CD4-positive, alpha-beta T cell treated with Interleukin-4 for 4 hours (primary cell): ENCODE results near the gene GALK1.

Experiments
- DNase-seq: peaks from one replicate; pipeline ENCODE4 v3.0.0-alpha.2; 2020

GALK1 gene

GRCh38 chr17:75748706-75749105 lies 16.3 kb downstream of the GALK1 start:
- DNase-seq = no peak

DNA sequence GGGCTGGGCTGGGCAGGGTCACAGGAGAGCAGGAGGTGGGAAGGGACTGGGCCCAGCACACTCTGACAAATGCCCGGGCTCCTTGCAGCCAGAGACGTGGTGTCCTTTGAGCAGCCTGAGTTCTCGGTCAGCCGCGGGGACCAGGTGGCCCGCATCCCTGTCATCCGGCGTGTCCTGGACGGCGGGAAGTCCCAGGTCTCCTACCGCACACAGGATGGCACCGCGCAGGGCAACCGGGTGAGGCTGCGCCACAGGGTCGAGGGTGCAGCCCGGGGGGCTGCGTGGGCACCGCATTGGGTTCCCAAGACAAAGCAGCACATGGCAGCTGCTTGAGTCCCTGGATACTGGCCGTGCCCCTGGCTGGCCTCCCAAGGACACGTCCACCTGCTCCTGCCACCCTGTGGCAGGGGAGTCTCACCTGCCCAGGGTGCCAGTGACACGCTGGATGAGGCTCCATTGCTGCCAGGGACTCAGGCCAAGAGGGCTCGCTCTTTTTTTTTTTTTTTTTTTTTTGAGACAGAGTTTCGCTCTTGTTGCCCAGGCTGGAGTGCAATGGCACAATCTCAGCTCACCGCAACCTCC lies 21.3 kb downstream of the GALK1 start:
- DNase-seq = no peak

DNA sequence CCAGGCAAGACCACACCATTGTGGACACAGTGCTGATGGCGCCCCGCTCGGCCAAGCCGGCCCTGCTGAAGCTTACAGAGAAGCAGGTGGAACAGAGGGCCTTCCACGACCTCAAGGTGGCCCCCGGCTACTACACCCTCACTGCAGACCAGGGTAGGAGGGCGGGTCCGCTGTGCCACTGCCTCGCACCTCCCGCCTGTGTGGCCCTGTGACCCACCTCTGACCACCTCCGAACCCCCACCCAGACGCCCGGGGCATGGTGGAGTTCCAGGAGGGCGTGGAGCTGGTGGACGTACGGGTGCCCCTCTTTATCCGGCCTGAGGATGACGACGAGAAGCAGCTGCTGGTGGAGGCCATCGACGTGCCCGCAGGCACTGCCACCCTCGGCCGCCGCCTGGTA lies 22.7 kb downstream of the GALK1 start:
- no peak for DNase-seq

GRCh38 chr17:75740631-75741077 lies 24.3 kb downstream of the GALK1 start:
- DNase-seq = no peak

GRCh38 chr17:75740215-75740614 lies 24.8 kb downstream of the GALK1 start:
- no peak for DNase-seq

DNA sequence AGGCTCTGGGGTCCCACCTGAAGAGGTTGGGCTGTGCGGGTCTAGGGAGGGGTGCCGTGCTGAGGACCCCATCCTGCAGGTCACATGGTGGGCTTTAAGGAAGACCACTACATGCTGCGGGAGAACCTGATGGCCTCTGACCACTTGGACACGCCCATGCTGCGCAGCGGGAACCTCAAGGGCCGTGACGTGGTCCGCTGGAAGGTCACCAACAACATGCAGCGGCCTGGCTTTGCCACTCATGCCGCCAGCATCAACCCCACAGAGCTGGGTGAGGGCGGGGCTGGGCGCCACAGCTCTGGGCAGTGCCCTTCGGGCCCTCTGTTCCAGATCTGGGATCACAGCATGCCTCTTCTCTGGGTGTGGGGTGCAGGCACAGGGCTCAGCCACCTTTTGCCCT lies 25.2 kb downstream of the GALK1 start:
- no peak for DNase-seq

DNA sequence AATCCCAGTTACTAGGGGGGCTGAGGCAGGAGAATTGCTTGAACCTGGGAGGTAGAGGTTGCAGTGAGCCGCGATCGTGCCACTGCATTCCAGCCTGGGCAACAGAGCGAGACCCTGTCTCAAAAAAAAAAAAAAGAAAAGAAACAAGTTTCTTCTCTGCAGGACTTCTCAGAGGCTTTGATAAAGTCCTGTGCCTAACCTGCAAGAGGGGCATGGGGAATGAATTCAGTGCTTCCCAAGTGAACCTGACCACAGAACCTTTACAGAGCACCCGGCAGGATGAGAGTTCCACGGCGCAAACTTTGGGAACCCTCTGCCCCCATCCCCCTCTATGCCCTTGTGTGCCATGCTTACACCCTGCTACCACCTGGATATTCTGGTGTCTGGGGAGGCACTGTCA lies 25.8 kb downstream of the GALK1 start:
- no peak for DNase-seq

DNA sequence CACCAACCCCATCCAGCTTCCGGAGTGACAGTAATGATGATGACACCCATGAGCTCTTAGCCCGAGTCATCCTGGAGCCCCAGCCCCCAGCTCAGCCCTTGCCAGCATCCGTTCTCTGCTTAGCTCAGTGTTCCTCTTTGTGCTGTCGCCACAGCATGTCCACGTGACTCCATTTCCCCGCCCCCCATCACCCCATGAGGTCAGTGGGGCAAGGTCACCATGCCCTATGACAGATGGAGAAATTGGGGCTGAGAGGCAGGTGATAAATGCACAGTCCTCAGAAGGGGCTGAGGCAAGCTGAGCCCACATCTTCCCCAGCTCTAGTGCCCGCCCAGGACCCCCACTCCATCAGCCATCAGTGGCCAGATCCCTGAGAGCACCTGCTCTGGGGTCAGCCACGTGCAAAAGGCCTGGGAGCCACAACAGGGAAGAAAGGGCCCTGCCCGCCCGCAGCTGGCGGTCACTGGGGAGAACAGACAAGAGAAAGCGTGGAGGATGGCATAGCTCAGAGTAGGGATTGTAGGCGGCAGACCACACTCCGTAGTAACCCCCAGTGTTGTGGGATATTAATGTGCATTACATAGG lies 26.7 kb downstream of the GALK1 start:
- no peak for DNase-seq

DNA sequence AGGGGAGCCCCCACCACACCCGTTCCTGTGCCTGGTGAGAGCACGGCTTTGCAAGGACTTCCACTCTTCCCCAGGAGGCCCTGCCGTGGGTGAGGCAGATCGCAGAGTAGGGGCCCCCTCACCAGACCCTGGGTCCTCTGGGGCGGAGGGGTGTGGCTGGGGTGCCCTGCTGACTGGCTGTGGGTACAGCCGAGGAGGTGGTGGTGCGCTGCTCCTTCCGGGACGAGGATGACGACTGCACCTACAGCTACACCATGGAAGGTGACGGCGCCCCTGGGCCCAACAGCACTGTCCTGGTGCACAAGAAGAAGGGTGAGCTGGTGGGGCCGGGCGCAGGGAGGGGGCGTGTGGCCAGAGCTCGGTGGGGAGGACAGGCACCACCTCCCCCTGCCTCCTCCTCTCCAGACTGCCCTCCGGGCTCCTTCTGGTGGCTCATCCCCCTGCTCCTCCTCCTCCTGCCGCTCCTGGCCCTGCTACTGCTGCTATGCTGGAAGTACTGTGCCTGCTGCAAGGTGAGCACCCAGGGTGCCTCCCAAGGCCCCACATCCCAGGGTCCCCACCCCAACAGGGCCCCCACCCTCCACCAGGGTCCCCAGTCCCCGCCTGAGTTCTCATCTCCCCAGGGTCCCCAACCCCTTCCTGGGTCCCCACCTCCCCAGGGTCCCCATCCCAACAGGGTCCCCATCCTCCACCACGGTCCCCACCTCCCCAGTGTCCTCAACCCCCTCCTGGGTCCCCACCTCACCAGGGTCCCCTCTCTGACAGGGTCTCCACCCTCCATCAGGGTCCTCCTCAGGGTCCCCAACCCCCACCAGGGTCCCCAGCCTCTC lies 27.6 kb downstream of the GALK1 start:
- no peak for DNase-seq

GRCh38 chr17:75736173-75736835 lies 28.7 kb downstream of the GALK1 start:
- no peak for DNase-seq

DNA sequence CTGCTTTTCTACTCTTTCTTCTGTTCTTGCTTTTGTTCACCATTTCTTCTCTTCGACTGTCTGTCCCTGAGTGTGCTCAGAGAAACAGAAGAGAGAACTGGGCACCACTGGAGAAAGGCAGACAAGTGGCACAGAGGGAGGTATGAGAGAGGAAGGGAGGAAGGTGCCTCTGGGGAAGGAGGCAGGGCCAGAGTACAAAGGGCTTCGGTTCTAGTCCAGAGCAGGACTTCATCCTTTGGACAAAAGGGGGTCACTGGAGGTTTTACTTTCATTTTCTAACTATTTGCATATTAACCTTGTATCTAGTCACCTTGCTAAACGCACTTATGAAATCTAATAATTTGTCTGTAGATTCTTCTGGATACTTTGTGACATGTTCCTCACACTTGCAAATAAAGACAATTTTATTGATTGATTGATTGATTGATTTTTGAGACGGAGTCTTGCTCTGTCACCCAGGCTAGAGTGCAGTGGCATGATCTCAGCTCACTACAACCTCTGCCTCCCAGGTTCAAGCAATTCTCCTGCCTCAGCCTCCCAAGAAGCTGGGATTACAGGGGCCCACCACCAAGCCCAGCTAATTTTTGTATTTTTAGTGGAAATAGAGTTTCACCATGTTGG lies 30.2 kb downstream of the GALK1 start:
- no peak for DNase-seq

DNA sequence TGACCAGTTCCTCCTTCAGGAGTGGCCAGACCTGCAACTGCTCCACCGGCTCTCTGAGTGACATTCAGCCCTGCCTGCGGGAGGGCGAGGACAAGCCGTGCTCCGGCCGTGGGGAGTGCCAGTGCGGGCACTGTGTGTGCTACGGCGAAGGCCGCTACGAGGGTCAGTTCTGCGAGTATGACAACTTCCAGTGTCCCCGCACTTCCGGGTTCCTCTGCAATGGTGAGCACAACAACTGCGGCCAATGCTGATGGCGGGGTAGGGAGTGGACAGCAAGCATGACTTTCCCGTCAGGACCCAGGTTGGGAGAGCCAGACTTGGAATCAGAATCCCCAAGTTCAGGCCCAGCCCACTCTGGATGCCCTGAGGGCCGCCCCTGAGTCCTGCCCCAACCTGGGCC lies 31.5 kb downstream of the GALK1 start:
- no peak for DNase-seq

GRCh38 chr17:75731716-75732498 lies 33.1 kb downstream of the GALK1 start:
- no peak for DNase-seq

GRCh38 chr17:75731086-75731715 lies 33.8 kb downstream of the GALK1 start:
- no peak for DNase-seq

DNA sequence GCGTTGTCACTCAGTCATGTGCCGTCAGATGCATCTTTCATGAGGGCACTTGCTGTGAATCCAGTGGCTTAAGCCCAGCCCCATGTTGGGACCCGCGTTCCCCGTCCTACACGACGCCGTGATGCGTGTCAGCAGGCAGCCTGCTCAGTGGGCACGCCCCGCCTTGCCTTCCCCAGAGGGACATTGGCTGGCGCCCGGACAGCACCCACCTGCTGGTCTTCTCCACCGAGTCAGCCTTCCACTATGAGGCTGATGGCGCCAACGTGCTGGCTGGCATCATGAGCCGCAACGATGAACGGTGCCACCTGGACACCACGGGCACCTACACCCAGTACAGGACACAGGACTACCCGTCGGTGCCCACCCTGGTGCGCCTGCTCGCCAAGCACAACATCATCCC lies 34.9 kb downstream of the GALK1 start:
- DNase-seq = no peak

DNA sequence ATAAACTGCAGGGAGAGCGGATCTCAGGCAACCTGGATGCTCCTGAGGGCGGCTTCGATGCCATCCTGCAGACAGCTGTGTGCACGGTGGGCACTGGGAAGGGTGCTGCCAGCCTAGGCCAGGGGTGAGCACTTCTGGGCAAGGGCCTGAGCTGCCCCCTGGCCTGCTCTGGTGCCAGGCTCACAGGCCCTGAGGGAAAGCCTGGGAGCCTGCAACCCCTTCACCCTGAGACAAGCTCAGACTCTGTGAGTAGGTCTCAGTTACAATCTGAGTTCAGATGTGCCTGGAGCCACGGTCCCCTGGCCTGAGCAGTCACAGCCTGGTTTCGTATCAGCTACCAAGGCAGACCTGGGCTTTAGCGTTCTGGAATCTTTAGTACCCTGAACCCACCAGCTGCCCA lies 35.6 kb downstream of the GALK1 start:
- DNase-seq = no peak

GRCh38 chr17:75727391-75727790 lies 37.6 kb downstream of the GALK1 start:
- DNase-seq = no peak

DNA sequence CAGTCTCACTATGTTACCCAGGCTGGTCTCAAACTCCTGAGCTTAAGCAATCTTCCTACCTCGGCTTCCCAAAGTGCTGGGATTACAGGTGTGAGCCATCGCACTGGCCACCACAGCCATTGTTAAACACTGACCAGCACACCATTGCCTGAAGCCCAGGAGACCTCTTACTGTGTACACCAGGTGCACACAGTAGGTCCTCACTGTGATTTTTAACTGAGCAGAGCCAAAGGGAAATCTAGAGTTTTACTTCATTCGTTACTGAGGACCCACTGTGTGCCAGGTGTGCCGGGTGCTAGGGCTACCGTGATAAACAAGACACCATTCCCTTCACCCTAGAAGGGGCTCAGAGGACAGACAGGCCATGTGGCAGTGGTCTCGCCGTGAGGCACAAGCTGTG lies 39.5 kb downstream of the GALK1 start:
- no peak for DNase-seq

GRCh38 chr17:75724016-75725003 lies 40.7 kb downstream of the GALK1 start:
- DNase-seq = no peak

GRCh38 chr17:75723171-75723930 lies 41.6 kb downstream of the GALK1 start:
- DNase-seq = no peak
